Smooth muscle cell (in vitro differentiated cells): ENCODE results near the gene CXorf38. TPM values are rescaled to one million over a fixed set of nuclear protein-coding genes. Genes with fewer than 3 reads are reported as not detected.

ENCODE experiments used
- DNase-seq: peaks from one replicate; lab custom pipeline; 2025; ENCODE audit not compliant: unreplicated experiment; lab: John Stamatoyannopoulos, UW
- H2AFZ ChIP-seq: fragments of 200-600 bp; sonication (generic); 2 replicates; pipeline ENCODE4 v1.6.0; 2016; ENCODE audit warnings: antibody characterized with exemption, low read depth, mild to moderate bottlenecking
- H3F3A ChIP-seq: fragments of 200-600 bp; sonication (generic); 2 replicates; pipeline ENCODE4 v1.6.0; 2017; ENCODE audit warnings: antibody characterized with exemption, low read depth
- H3K27ac ChIP-seq: fragments of 200-600 bp; sonication (generic); 2 replicates; pipeline ENCODE4 v1.5.1; 2016; ENCODE audit warnings: low read depth, mild to moderate bottlenecking
- H3K27me3 ChIP-seq: fragments of 200-600 bp; sonication (generic); 2 replicates; pipeline ENCODE4 v1.6.1; 2016; ENCODE audit warnings: low read depth, mild to moderate bottlenecking
- H3K36me3 ChIP-seq: fragments of 200-600 bp; sonication (generic); 2 replicates; pipeline ENCODE4 v1.5.1; 2016; ENCODE audit warnings: low read depth
- H3K4me1 ChIP-seq: fragments of 200-600 bp; sonication (generic); 2 replicates; pipeline ENCODE4 v1.5.1; 2016; ENCODE audit warnings: low read depth
- H3K4me2 ChIP-seq: fragments of 200-600 bp; sonication (generic); 2 replicates; pipeline ENCODE4 v1.6.0; 2016; ENCODE audit warnings: mild to moderate bottlenecking
- H3K4me3 ChIP-seq: fragments of 200-600 bp; sonication (generic); 2 replicates; pipeline ENCODE4 v1.5.1; 2016; ENCODE audit warnings: mild to moderate bottlenecking
- H3K79me2 ChIP-seq: fragments of 200-600 bp; sonication (generic); 2 replicates; pipeline ENCODE4 v1.6.0; 2016; ENCODE audit warnings: low read depth, mild to moderate bottlenecking
- H3K9ac ChIP-seq: fragments of 200-600 bp; sonication (generic); 2 replicates; pipeline ENCODE4 v1.6.0; 2016; ENCODE audit warnings: low read depth
- H3K9me3 ChIP-seq: fragments of 200-600 bp; sonication (generic); replicated peaks from 2 replicates; pipeline ENCODE4 v1.5.1; 2016; ENCODE audit warnings: low read depth
- H4K20me1 ChIP-seq: fragments of 200-600 bp; sonication (generic); 2 replicates; pipeline ENCODE4 v1.6.0; 2016; ENCODE audit warnings: low read depth
- WGBS: methylation state at CpG from one replicate; pipeline ENCODE4 v1.1.7; 2016; ENCODE audit warnings: low lambda C conversion rate; 5-methylcytosine and 5-hydroxymethylcytosine counted together
- polyA plus RNA-seq: library from polyadenylated mRNA; unstranded; fragments of >200 nt; fragmentation: Nextera tagmentation; extraction: Ambion mirVana; gene quantifications from 2 replicates; pipeline ENCODE4 v1.2.1, GENCODE V29; 2016
- total RNA-seq: library from RNA; depleted of rRNA; stranded (reverse); fragments of >200 nt; gene quantifications from 2 replicates; pipeline ENCODE4 v1.2.3, GENCODE V29; 2014
- TF ChIP-seq, protein P1 (sequence below): fragments of 200-600 bp; sonication (generic); IDR thresholded peaks from 2 replicates; pipeline ENCODE4 v1.5.1; 2017; ENCODE audit warnings: borderline replicate concordance, mild to moderate bottlenecking, antibody characterized with exemption; ENCODE audit not compliant: insufficient read depth, poor library complexity, severe bottlenecking

Gene CXorf38
- total and polyA plus RNA-seq, 2 experiments from 2014 or later, result 8.5 to 11.0 TPM

DNA sequence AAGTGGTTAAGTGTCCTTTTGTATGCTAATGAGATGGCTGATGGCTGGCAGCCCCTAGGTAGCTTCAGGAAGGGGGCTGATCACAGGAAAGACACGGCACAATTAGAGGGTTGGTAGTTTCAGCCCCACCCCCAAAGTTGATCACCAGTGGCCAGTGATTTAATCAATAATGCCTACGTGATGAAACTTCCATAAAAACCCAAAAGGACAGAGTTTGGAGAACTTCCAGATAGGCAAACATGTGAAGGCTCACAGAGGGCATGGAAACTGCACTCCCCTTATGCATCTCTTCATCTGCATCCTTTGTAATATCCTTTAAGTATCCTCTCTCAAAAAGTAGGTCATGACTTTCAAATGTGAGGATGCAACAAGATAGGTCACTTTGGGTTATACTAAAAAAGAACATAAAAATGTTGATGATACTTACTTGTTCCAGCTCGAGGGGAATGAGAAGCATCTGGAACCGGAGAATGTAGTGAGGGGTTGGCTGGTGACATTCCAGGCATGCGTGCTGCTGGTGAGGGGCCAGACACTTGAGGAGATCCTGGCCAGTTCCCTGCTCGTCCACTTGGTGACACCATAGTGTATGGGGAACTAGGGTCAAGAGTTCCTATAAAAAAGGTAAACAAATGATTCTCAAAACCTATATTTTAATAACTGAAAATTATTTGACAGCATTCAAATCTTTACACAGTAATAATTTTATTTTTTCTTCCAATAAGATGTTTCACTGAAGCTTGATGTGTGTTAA, 16.7 kb upstream of the CXorf38 start:
- Histone ChIP-seq H3F3A (no peaks in the 10 kb centered on the region), H3K4me1 (no peaks in the 10 kb centered on the region), H3K9me3 (no peaks in the 10 kb centered on the region), H3K27ac (no peak overlapping the region), H3K9ac (no peak overlapping the region), H3K79me2 (no peaks in the 10 kb centered on the region), H4K20me1 (no peaks in the 10 kb centered on the region), H2AFZ (no peak overlapping the region), H3K27me3 (no peaks in the 10 kb centered on the region), H3K36me3 (peaks cover 6% of the 10 kb centered on the region), H3K4me3 (no peak overlapping the region), H3K4me2 (no peak overlapping the region)
- no peak for DNase-seq
- WGBS, result 41% methylated on average over 6 of the region's 6 CpGs
- TF ChIP-seq, protein P1, sequence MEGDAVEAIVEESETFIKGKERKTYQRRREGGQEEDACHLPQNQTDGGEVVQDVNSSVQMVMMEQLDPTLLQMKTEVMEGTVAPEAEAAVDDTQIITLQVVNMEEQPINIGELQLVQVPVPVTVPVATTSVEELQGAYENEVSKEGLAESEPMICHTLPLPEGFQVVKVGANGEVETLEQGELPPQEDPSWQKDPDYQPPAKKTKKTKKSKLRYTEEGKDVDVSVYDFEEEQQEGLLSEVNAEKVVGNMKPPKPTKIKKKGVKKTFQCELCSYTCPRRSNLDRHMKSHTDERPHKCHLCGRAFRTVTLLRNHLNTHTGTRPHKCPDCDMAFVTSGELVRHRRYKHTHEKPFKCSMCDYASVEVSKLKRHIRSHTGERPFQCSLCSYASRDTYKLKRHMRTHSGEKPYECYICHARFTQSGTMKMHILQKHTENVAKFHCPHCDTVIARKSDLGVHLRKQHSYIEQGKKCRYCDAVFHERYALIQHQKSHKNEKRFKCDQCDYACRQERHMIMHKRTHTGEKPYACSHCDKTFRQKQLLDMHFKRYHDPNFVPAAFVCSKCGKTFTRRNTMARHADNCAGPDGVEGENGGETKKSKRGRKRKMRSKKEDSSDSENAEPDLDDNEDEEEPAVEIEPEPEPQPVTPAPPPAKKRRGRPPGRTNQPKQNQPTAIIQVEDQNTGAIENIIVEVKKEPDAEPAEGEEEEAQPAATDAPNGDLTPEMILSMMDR, result peak; percentile 32

DNA sequence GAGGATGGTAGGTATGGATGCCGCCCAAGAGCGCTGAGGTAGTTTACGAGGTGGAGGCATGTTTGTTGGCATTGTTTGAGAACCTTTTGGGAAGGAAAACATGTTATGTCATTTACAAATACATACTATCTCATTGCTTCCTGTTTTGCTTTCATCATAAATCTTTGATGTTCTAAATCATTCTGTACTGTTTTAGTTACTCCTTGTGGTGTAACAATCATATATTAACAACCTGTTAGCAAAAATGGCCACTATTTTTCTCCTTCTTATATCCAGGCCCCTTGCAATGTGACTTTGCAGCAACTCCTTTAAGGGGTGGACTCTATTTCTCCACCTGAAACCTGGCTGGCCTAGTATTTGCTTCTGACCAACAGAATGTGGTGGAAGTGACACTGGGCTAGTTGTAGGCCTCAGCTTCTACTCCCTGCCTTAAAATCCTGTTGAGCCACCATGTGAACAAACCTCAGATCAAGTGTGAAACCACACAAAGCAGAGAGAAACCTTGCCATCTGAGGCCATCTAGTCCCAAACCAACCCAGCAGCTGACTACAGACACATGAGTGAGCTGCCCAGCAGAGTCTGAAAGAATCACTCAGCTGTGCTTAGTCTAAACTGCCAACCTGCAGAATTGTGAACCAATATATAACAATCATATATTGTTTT, 15.8 kb upstream of the CXorf38 start:
- Histone ChIP-seq H3K9me3 (no peaks in the 10 kb centered on the region), H3K4me3 (no peak overlapping the region), H3K27ac (no peak overlapping the region), H3K4me1 (no peaks in the 10 kb centered on the region), H3K9ac (no peak overlapping the region), H3K27me3 (no peaks in the 10 kb centered on the region), H3F3A (no peaks in the 10 kb centered on the region), H3K36me3 (no peaks in the 10 kb centered on the region), H4K20me1 (no peaks in the 10 kb centered on the region), H3K4me2 (no peak overlapping the region), H3K79me2 (no peaks in the 10 kb centered on the region), H2AFZ (no peak overlapping the region)
- no peak for DNase-seq
- 97% methylated on average over 3 of the region's 3 CpGs for WGBS
- TF ChIP-seq, protein P1, result no peak

DNA sequence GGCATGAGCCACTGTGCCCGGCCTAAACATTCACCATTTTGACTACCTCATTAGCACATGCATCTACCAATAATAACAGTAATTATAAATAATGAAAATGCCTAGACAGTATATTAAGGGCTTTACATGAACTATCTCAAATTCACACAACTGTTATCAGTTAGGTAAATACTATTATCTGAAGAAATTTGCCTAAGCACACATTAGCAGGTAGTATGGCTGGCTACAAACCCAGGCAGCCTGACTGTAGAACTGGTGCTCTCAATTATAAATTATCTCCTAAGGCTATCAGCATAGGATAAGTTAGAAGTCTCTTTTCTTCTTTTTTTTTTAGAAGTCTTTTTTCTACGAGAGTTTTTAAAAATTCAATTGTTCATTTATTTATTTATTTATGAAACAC, 14.1 kb upstream of the CXorf38 start:
- no peaks in the 10 kb centered on the region for H3K4me1 ChIP-seq
- TF ChIP-seq, protein P1, result no peak
- no peak for DNase-seq
- no peaks in the 10 kb centered on the region for H3K27me3 ChIP-seq
- no peak overlapping the region for H3K9ac ChIP-seq
- no peaks in the 10 kb centered on the region for H3K9me3 ChIP-seq
- H3K4me2 ChIP-seq, result no peak overlapping the region
- no peak overlapping the region for H3K27ac ChIP-seq
- H3K36me3 ChIP-seq, result no peaks in the 10 kb centered on the region
- H3K4me3 ChIP-seq, result no peak overlapping the region
- H3K79me2 ChIP-seq, result no peaks in the 10 kb centered on the region
- no peak overlapping the region for H2AFZ ChIP-seq
- no peaks in the 10 kb centered on the region for H4K20me1 ChIP-seq
- H3F3A ChIP-seq, result no peaks in the 10 kb centered on the region
- WGBS, result 96% methylated on average over 2 of the region's 2 CpGs
